Keratinocyte (primary cell): Measurements from ENCODE around the gene TGIF2LX. TPM values are rescaled to one million over a fixed set of nuclear protein-coding genes. Genes with fewer than 3 reads are reported as not detected.
"Not testable (repeated sequence)": the region's sequence is repeated elsewhere in the genome, so short reads cannot be mapped to it uniquely, and the experiment has no call there.

ENCODE experiments used
- DNase-seq: peaks from one replicate; pipeline ENCODE4 v3.0.0-alpha.2; 2011; ENCODE audit warnings: low read depth, missing footprints, low spot score
- FAIRE-seq: peaks from 2 replicates; lab custom pipeline; 2011; peaks lifted over from hg19 to GRCh38; lab: Jason Lieb, UNC
- H2AFZ ChIP-seq: 2 replicates; pipeline ENCODE4 v1.6.0; 2012; ENCODE audit warnings: low read length, control low read depth, inconsistent platforms; ENCODE audit not compliant: control insufficient read depth
- H3K27ac ChIP-seq: 2 replicates; pipeline ENCODE4 v1.5.1; 2011; ENCODE audit warnings: low read length; ENCODE audit not compliant: control insufficient read depth, insufficient read depth
- H3K27me3 ChIP-seq: 3 replicates; pipeline ENCODE4 v1.6.0; 2011; ENCODE audit warnings: low read length; ENCODE audit not compliant: control insufficient read depth, insufficient read depth; ENCODE audit errors: extremely low read depth
- H3K36me3 ChIP-seq, 2 experiments: 2 replicates in 1 of 2; 3 replicates in 1 of 2; pipeline ENCODE4 v1.5.1; 2011; ENCODE audit warnings: low read length in 2 of 2, mild to moderate bottlenecking in 1 of 2; ENCODE audit not compliant: control insufficient read depth in 2 of 2, insufficient read depth in 2 of 2; ENCODE audit errors: extremely low read depth in 1 of 2
- H3K4me1 ChIP-seq: 3 replicates; pipeline ENCODE4 v1.5.1; 2011; ENCODE audit warnings: low read length; ENCODE audit not compliant: control insufficient read depth, insufficient read depth; ENCODE audit errors: extremely low read depth
- H3K4me2 ChIP-seq: 3 replicates; pipeline ENCODE4 v1.6.0; 2011; ENCODE audit warnings: low read depth, low read length; ENCODE audit not compliant: control insufficient read depth, insufficient read depth; ENCODE audit errors: extremely low read depth
- H3K4me3 ChIP-seq, 3 experiments: fragments of 200-600 bp in 1 of 3; sonication (generic) in 1 of 3; 2 replicates in 2 of 3; 3 replicates in 1 of 3; pipeline ENCODE4 v1.5.1; 2011 to 2016; ENCODE audit warnings: low read length in 3 of 3, mild to moderate bottlenecking in 3 of 3, control low read depth in 2 of 3, inconsistent platforms in 1 of 3, low read depth in 1 of 3, mixed read lengths in 1 of 3, mixed run types in 1 of 3, moderate library complexity in 1 of 3; ENCODE audit not compliant: control insufficient read depth in 2 of 3, insufficient read depth in 2 of 3; ENCODE audit errors: extremely low read depth in 1 of 3
- H3K79me2 ChIP-seq: 2 replicates; pipeline ENCODE4 v1.6.0; 2012; ENCODE audit warnings: low read length; ENCODE audit not compliant: control insufficient read depth, insufficient read depth
- H3K9ac ChIP-seq: 3 replicates; pipeline ENCODE4 v1.6.0; 2011; ENCODE audit warnings: low read length; ENCODE audit not compliant: control insufficient read depth, insufficient read depth; ENCODE audit errors: extremely low read depth
- H3K9me1 ChIP-seq: 3 replicates; pipeline ENCODE4 v1.6.0; 2011; ENCODE audit warnings: low read length; ENCODE audit not compliant: control insufficient read depth, insufficient read depth; ENCODE audit errors: extremely low read depth
- H3K9me3 ChIP-seq: 2 replicates; pipeline ENCODE4 v1.5.1; 2012; ENCODE audit warnings: low read depth, low read length; ENCODE audit not compliant: control insufficient read depth
- H4K20me1 ChIP-seq: 3 replicates; pipeline ENCODE4 v1.6.0; 2011; ENCODE audit warnings: low read length; ENCODE audit not compliant: control insufficient read depth, insufficient read depth; ENCODE audit errors: extremely low read depth
- dilution Hi-C: fragments of 300-500 bp; cut with MboI; formaldehyde crosslinking; loops from one replicate; pipeline ENCODE4 v1.7.0; 2020; ENCODE audit warnings: low sequenced_read_pairs; ENCODE audit not compliant: extremely low pct_ligation_motif_present
- polyA minus RNA-seq, 3 experiments: library from RNA; depleted of rRNA, polyadenylated mRNA; stranded (reverse); fragments of >200 nt; gene quantifications; 1 replicate in 1 of 3; 2 replicates in 1 of 3; 3 replicates in 1 of 3; pipeline ENCODE4 v1.2.3, GENCODE V29; 2011
- polyA plus RNA-seq, 5 experiments: library from polyadenylated mRNA; depleted of rRNA in 3 of 5; stranded (reverse) in 3 of 5; stranded (forward) in 1 of 5; unstranded in 1 of 5; fragments of >200 nt; gene quantifications; 1 replicate in 1 of 5; 2 replicates in 3 of 5; 3 replicates in 1 of 5; pipeline versions ENCODE4 v1.2.1 to v1.2.3, GENCODE V29; 2011 to 2012; ENCODE audit warnings: missing spikeins in 2 of 5, low read depth in 1 of 5, low replicate concordance in 1 of 5

The TGIF2LX gene
- not detected in 3 replicates for polyA plus RNA-seq
- polyA plus RNA-seq (2011; ENCODE audit: low read depth) = not detected
- polyA plus RNA-seq (2011; cell fraction: cytosol; rRNA removed) = not detected in 2 replicates
- not detected in 2 replicates for polyA plus RNA-seq (2011; cell fraction: nucleus; rRNA removed)
- polyA plus RNA-seq (2012; ENCODE audit: low replicate concordance) = not detected in 2 replicates
- polyA minus RNA-seq = not detected in 3 replicates
- not detected for polyA minus RNA-seq (2011; cell fraction: cytosol; rRNA and poly(A)+ RNA removed)
- not detected in 2 replicates for polyA minus RNA-seq (2011; cell fraction: nucleus; rRNA and poly(A)+ RNA removed)

DNA sequence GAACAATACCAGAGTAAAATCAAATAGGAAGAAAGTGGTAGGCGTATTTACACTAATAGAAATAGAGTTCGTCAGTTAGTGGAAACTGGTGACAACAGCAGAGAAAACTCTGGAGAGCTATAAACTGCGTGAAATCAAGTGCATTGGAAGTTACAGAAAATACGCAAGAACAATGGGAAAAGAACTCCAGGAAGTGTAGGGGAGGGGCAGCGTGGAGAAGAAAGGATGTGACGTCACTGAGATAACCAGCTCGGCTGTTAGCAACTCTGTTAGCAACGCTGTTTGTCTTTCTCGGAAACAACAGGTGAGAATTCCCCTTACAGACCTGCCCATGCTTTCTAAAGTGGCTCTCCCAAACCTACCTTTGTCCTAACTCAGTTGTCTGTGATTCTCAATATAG lies at the start of gene TGIF2LX:
Gene TGIF2LX, plus strand, starts transcription at position 244 of the 400 bp plus-strand sequence. CDS start 178 bp downstream, outside the sequence.
- H4K20me1 ChIP-seq, H3K9ac ChIP-seq, H3K4me1 ChIP-seq, FAIRE-seq, H3K27ac ChIP-seq, H3K9me3 ChIP-seq, H3K36me3 ChIP-seq, dilution Hi-C loops, H3K9me1 ChIP-seq, H3K4me2 ChIP-seq, H2AFZ ChIP-seq, H3K79me2 ChIP-seq, H3K4me3 ChIP-seq, H3K27me3 ChIP-seq, DNase-seq: not testable (repeated sequence)

DNA sequence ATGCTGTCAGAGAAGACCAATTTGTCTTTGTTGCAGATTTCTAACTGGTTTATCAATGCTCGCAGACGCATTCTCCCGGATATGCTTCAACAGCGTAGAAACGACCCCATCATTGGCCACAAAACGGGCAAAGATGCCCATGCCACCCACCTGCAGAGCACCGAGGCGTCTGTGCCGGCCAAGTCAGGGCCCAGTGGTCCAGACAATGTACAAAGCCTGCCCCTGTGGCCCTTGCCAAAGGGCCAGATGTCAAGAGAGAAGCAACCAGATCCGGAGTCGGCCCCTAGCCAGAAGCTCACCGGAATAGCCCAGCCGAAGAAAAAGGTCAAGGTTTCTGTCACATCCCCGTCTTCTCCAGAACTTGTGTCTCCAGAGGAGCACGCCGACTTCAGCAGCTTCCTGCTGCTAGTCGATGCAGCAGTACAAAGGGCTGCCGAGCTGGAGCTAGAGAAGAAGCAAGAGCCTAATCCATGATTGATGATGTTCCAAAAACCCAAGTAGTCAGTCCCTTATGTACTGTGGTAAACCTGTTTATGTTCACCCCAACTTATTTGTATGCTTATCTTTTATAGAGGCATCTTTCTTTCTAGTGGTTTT lies 728 bp downstream of the TGIF2LX start:
- H3K79me2 ChIP-seq, H2AFZ ChIP-seq, H3K9ac ChIP-seq, H3K27me3 ChIP-seq, H3K27ac ChIP-seq, H3K9me3 ChIP-seq, dilution Hi-C loops, H3K4me1 ChIP-seq, H4K20me1 ChIP-seq, DNase-seq, FAIRE-seq, H3K4me2 ChIP-seq, H3K4me3 ChIP-seq, H3K36me3 ChIP-seq, H3K9me1 ChIP-seq: not testable (repeated sequence)

- H3K4me2 ChIP-seq, DNase-seq, H3K4me1 ChIP-seq, H2AFZ ChIP-seq, H3K36me3 ChIP-seq, H3K4me3 ChIP-seq, H3K9me1 ChIP-seq, H3K9me3 ChIP-seq, H3K9ac ChIP-seq, H3K27ac ChIP-seq, H4K20me1 ChIP-seq, H3K79me2 ChIP-seq, dilution Hi-C loops, FAIRE-seq, H3K27me3 ChIP-seq: not testable (repeated sequence)
These were observed 21.4 kb downstream of the TGIF2LX start for GRCh38 chrX:89943077-89943476.

GRCh38 chrX:89965588-89965987 lies 43.9 kb downstream of the TGIF2LX start:
- FAIRE-seq, dilution Hi-C loops, H2AFZ ChIP-seq, H3K4me1 ChIP-seq, H3K4me2 ChIP-seq, H3K9me3 ChIP-seq, H3K36me3 ChIP-seq, H3K4me3 ChIP-seq, H4K20me1 ChIP-seq, H3K79me2 ChIP-seq, H3K27ac ChIP-seq, H3K9ac ChIP-seq, H3K27me3 ChIP-seq, DNase-seq, H3K9me1 ChIP-seq: not testable (repeated sequence)
